GM21717 (cell line): ENCODE measurements around the gene ATCAY.
"Not testable (repeated sequence)": the region's sequence is repeated elsewhere in the genome, so short reads cannot be mapped to it uniquely, and the experiment has no call there.

ENCODE experiments used
- ATAC-seq: cut with Tn5 transposase; IDR thresholded peaks from one replicate; pipeline ENCODE4 v1.9.1; 2021; ENCODE audit warnings: mild to moderate bottlenecking, moderate library complexity; ENCODE audit not compliant: unreplicated experiment

Gene ATCAY

GRCh38 chr19:3852614-3853254, 27.8 kb upstream of the ATCAY start:
- ATAC-seq = no peak

GRCh38 chr19:3855320-3855719, 25.2 kb upstream of the ATCAY start:
- ATAC-seq = no peak

- ATAC-seq = no peak
Measured at GRCh38 chr19:3857449-3858003, 23.0 kb upstream of the ATCAY start.

GRCh38 chr19:3860499-3860898, 20.0 kb upstream of the ATCAY start:
- ATAC-seq = no peak

GRCh38 chr19:3862826-3863500, 17.5 kb upstream of the ATCAY start:
- no peak for ATAC-seq

- ATAC-seq = no peak
Measured at GRCh38 chr19:3863648-3864047, 16.8 kb upstream of the ATCAY start.

GRCh38 chr19:3866910-3867638, 13.4 kb upstream of the ATCAY start:
- ATAC-seq = no peak

- ATAC-seq = no peak
Measured at GRCh38 chr19:3867971-3868769, 12.3 kb upstream of the ATCAY start.

- no peak for ATAC-seq
Measured at GRCh38 chr19:3868770-3869456, 11.6 kb upstream of the ATCAY start, which contains the start of gene ZFR2. Gene ZFR2, minus strand, starts transcription at chr19:3869038. Its CDS starts 21 bp downstream, at chr19:3869017.

- no peak for ATAC-seq
Measured at GRCh38 chr19:3873151-3873550, 7.3 kb upstream of the ATCAY start.

GRCh38 chr19:3874695-3875094, 5.8 kb upstream of the ATCAY start:
- not testable (repeated sequence) for ATAC-seq

- no peak for ATAC-seq
Measured at GRCh38 chr19:3879656-3880055, 829 bp upstream of the ATCAY start.

GRCh38 chr19:3881272-3882040, 971 bp downstream of the ATCAY start:
- ATAC-seq = no peak

GRCh38 chr19:3882041-3882384, 1.5 kb downstream of the ATCAY start:
- ATAC-seq = no peak

- ATAC-seq = no peak
Measured at GRCh38 chr19:3890591-3890990, 10.1 kb downstream of the ATCAY start.

GRCh38 chr19:3893509-3894179, 13.2 kb downstream of the ATCAY start:
- ATAC-seq = no peak

- ATAC-seq = not testable (repeated sequence)
Measured at GRCh38 chr19:3894959-3895358, 14.5 kb downstream of the ATCAY start.

- no peak for ATAC-seq
Measured at GRCh38 chr19:3895788-3896187, 15.3 kb downstream of the ATCAY start.

GRCh38 chr19:3897936-3898335, 17.5 kb downstream of the ATCAY start:
- ATAC-seq = no peak
